Hepatocyte (in vitro differentiated cells): ENCODE results near the gene OR51T1. TPM values are rescaled to one million over a fixed set of nuclear protein-coding genes. Genes with fewer than 3 reads are reported as not detected.

ENCODE experiments used
- DNase-seq: peaks from one replicate; pipeline ENCODE4 v3.0.0-alpha.2; 2016; ENCODE audit warnings: low spot score
- H2AFZ ChIP-seq: fragments of 200-600 bp; sonication (generic); 2 replicates; pipeline ENCODE4 v1.6.0; 2016; ENCODE audit warnings: antibody characterized with exemption, mild to moderate bottlenecking
- H3K27ac ChIP-seq: fragments of 200-600 bp; sonication (generic); 2 replicates; pipeline ENCODE4 v1.5.1; 2016; ENCODE audit warnings: mild to moderate bottlenecking
- H3K27me3 ChIP-seq: fragments of 200-600 bp; sonication (generic); 2 replicates; pipeline ENCODE4 v1.6.1; 2016
- H3K36me3 ChIP-seq: fragments of 200-600 bp; sonication (generic); replicated peaks from 2 replicates; pipeline ENCODE4 v1.5.1; 2016; ENCODE audit warnings: low read depth; ENCODE audit not compliant: insufficient read depth
- H3K4me1 ChIP-seq: fragments of 200-600 bp; sonication (generic); 2 replicates; pipeline ENCODE4 v1.5.1; 2016; ENCODE audit warnings: mild to moderate bottlenecking, moderate library complexity; ENCODE audit not compliant: insufficient read depth
- H3K4me2 ChIP-seq: fragments of 200-600 bp; sonication (generic); 2 replicates; pipeline ENCODE4 v1.6.0; 2016
- H3K4me3 ChIP-seq: fragments of 200-600 bp; sonication (generic); 2 replicates; pipeline ENCODE4 v1.5.1; 2016; ENCODE audit warnings: mild to moderate bottlenecking
- H3K79me2 ChIP-seq: fragments of 200-600 bp; sonication (generic); 2 replicates; pipeline ENCODE4 v1.6.0; 2017; ENCODE audit warnings: mild to moderate bottlenecking
- H3K9me2 ChIP-seq: fragments of 200-600 bp; sonication (generic); replicated peaks from 2 replicates; pipeline ENCODE4 v1.6.0; 2017; ENCODE audit warnings: mild to moderate bottlenecking; ENCODE audit not compliant: insufficient read depth
- H3K9me3 ChIP-seq: fragments of 200-600 bp; sonication (generic); 2 replicates; pipeline ENCODE4 v1.5.1; 2016; ENCODE audit warnings: low read depth, mild to moderate bottlenecking
- H4K20me1 ChIP-seq: fragments of 200-600 bp; sonication (generic); 2 replicates; pipeline ENCODE4 v1.6.0; 2016; ENCODE audit warnings: mild to moderate bottlenecking; ENCODE audit not compliant: insufficient read depth, poor library complexity, severe bottlenecking
- EZH2 ChIP-seq: fragments of 200-600 bp; sonication (generic); IDR thresholded peaks from 2 replicates; pipeline ENCODE4 v1.6.1; 2016; ENCODE audit warnings: antibody characterized with exemption, mild to moderate bottlenecking, borderline replicate concordance
- EZH2phosphoT487 ChIP-seq: fragments of 200-600 bp; sonication (generic); IDR thresholded peaks from one replicate; pipeline ENCODE4 v1.6.1; 2018; ENCODE audit warnings: antibody characterized with exemption, mild to moderate bottlenecking, low read depth, moderate library complexity; ENCODE audit not compliant: unreplicated experiment, severe bottlenecking
- WGBS: methylation state at CpG from one replicate; pipeline ENCODE4 v1.1.6; 2016; ENCODE audit warnings: low lambda C conversion rate; ENCODE audit errors: missing lambda C conversion rate; 5-methylcytosine and 5-hydroxymethylcytosine counted together
- polyA plus RNA-seq: library from polyadenylated mRNA; unstranded; fragments of >200 nt; fragmentation: Nextera tagmentation; extraction: Ambion mirVana; gene quantifications from 2 replicates; pipeline ENCODE4 v1.2.1, GENCODE V29; 2016
- total RNA-seq: library from RNA; depleted of rRNA; stranded (reverse); fragments of >200 nt; gene quantifications from 2 replicates; pipeline ENCODE4 v1.2.3, GENCODE V29; 2014
- TF ChIP-seq, protein P1 (sequence below): fragments of 200-600 bp; sonication (generic); IDR thresholded peaks from 2 replicates; pipeline ENCODE4 v1.5.1; 2016; ENCODE audit warnings: antibody characterized with exemption, mild to moderate bottlenecking; ENCODE audit not compliant: poor library complexity

The OR51T1 gene
- total and polyA plus RNA-seq, 2 experiments from 2014 or later, result not detected

DNA sequence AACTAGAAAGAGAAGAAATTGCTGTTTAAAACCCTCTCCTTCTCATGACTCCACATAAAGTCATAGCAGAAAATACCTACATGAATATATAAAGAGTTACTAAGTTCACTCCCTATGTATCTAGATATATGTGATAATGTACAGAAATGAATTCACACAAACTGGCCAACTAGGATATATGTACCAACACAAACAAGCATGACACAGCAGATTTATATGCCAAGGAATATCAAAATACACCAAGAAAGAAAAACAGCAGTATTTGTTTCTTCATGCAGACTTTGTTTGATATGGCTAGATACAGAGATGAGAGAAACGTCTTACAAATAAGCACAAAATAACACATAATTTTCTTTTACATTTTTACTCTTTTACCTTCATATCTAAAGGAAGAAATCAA, 40.6 kb downstream of the OR51T1 start:
- DNase-seq, result no peak
- WGBS, result 87% methylated on average over 1 of the region's 1 CpG
- Histone ChIP-seq H3K36me3 (no peaks in the 10 kb centered on the region), H3K4me1 (no peaks in the 10 kb centered on the region), H3K27me3 (no peaks in the 10 kb centered on the region), H3K9me3 (no peaks in the 10 kb centered on the region), H3K4me2 (no peak overlapping the region), H3K4me3 (no peak overlapping the region), H3K9me2 (no peaks in the 10 kb centered on the region), H4K20me1 (no peaks in the 10 kb centered on the region), H2AFZ (no peak overlapping the region), H3K27ac (no peak overlapping the region), H3K79me2 (no peaks in the 10 kb centered on the region)
- TF ChIP-seq, protein P1, sequence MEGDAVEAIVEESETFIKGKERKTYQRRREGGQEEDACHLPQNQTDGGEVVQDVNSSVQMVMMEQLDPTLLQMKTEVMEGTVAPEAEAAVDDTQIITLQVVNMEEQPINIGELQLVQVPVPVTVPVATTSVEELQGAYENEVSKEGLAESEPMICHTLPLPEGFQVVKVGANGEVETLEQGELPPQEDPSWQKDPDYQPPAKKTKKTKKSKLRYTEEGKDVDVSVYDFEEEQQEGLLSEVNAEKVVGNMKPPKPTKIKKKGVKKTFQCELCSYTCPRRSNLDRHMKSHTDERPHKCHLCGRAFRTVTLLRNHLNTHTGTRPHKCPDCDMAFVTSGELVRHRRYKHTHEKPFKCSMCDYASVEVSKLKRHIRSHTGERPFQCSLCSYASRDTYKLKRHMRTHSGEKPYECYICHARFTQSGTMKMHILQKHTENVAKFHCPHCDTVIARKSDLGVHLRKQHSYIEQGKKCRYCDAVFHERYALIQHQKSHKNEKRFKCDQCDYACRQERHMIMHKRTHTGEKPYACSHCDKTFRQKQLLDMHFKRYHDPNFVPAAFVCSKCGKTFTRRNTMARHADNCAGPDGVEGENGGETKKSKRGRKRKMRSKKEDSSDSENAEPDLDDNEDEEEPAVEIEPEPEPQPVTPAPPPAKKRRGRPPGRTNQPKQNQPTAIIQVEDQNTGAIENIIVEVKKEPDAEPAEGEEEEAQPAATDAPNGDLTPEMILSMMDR, result no peak
- TF ChIP-seq EZH2 (no peak), EZH2phosphoT487 (no peak)

DNA sequence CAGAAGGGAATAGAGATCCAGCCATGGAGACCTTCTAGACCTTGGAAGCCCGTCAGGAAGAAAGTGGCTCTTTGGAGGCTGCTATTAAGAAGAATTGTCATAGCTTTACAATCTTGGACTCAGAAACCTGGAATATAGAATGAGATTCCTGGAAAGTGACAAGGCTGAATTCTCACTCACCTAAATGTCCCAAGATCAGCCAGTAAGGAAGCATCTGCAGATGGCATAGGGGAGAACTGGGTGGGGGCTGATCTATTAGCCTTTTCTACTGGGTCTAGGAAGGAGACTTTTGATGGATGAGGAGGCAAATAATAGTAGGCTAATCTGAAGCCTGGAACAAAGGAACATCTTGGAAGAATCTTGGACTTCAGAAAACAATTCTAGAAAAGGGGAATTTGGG, 42.5 kb downstream of the OR51T1 start, which contains the start of gene OR51G1:
OR51G1 (minus strand) TSS at position 101 of the 400 bp plus-strand sequence; CDS start at position 101, 0 bp downstream.
- no peaks in the 10 kb centered on the region for H4K20me1 ChIP-seq
- no peaks in the 10 kb centered on the region for H3K9me3 ChIP-seq
- H3K4me1 ChIP-seq, result no peaks in the 10 kb centered on the region
- H3K79me2 ChIP-seq, result no peaks in the 10 kb centered on the region
- WGBS, result 95% methylated on average over 1 of the region's 1 CpG
- no peak within 1 kb of the TSS for H2AFZ ChIP-seq
- no peaks in the 10 kb centered on the region for H3K36me3 ChIP-seq
- no peak within 1 kb of the TSS for H3K27ac ChIP-seq
- no peak within 1 kb of the TSS for H3K4me2 ChIP-seq
- TF ChIP-seq, protein P1, result no peak
- TF ChIP-seq EZH2 (no peak), EZH2phosphoT487 (no peak)
- no peaks in the 10 kb centered on the region for H3K9me2 ChIP-seq
- no peak for DNase-seq
- H3K4me3 ChIP-seq, result no peak within 1 kb of the TSS
- no peaks in the 10 kb centered on the region for H3K27me3 ChIP-seq

DNA sequence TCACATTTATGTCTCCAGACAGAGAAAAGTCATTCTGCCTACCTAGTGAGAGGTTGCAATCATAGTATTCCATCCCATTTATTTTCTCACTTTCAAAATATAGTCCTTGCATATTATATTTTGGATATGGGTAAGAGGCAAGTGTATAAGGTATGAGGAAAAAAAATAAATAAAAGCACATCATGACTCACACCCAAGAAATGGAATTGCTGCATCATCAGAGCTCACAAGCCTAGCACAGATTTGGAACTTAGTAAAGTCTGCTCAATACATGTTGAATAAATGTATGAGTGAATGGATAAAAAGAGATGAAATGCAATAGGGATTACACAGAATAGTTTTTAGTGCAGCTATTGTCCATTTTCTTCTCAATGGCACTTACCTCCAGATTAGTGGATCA, 44.9 kb downstream of the OR51T1 start:
- no peaks in the 10 kb centered on the region for H3K9me3 ChIP-seq
- H3K4me1 ChIP-seq, result no peaks in the 10 kb centered on the region
- H3K9me2 ChIP-seq, result no peaks in the 10 kb centered on the region
- no peaks in the 10 kb centered on the region for H3K27me3 ChIP-seq
- TF ChIP-seq EZH2phosphoT487 (no peak), EZH2 (no peak)
- TF ChIP-seq, protein P1, result no peak
- no peak for DNase-seq
- H2AFZ ChIP-seq, result no peak overlapping the region
- H3K4me3 ChIP-seq, result no peak overlapping the region
- no peaks in the 10 kb centered on the region for H3K79me2 ChIP-seq
- H4K20me1 ChIP-seq, result no peaks in the 10 kb centered on the region
- H3K27ac ChIP-seq, result no peak overlapping the region
- H3K4me2 ChIP-seq, result no peak overlapping the region
- no peaks in the 10 kb centered on the region for H3K36me3 ChIP-seq

Other genes with a start within 250 kb of the OR51T1 start
- gene OR51D1, start 244.4 kb upstream of the OR51T1 start, total RNA-seq, result not detected in 2 replicates
- not detected in 2 replicates for gene OR51D1, start 244.4 kb upstream of the OR51T1 start, polyA plus RNA-seq
- gene OR51E1, start 237.9 kb upstream of the OR51T1 start, total RNA-seq, result 1.2 and 1.3 TPM in 2 replicates
- 0.92 and 2.2 TPM in 2 replicates for gene OR51E1, start 237.9 kb upstream of the OR51T1 start, polyA plus RNA-seq
- 0.28 and 0.30 TPM in 2 replicates for gene OR51E2, start 184.0 kb upstream of the OR51T1 start, total RNA-seq
- gene OR51E2, start 184.0 kb upstream of the OR51T1 start, polyA plus RNA-seq, result 0.43 and 0.57 TPM in 2 replicates
- gene MMP26, start 177.1 kb upstream of the OR51T1 start, total RNA-seq, result not detected in 2 replicates
- gene MMP26, start 177.1 kb upstream of the OR51T1 start, polyA plus RNA-seq, result not detected in 2 replicates
- gene OR51F1, start 112.0 kb upstream of the OR51T1 start, total RNA-seq, result not detected in 2 replicates
- gene OR51F1, start 112.0 kb upstream of the OR51T1 start, polyA plus RNA-seq, result not detected in 2 replicates
- not detected in 2 replicates for gene OR52R1, start 77.5 kb upstream of the OR51T1 start, total RNA-seq
- not detected in 2 replicates for gene OR52R1, start 77.5 kb upstream of the OR51T1 start, polyA plus RNA-seq
- gene OR51F2, start 60.6 kb upstream of the OR51T1 start, total RNA-seq, result not detected in 2 replicates
- gene OR51F2, start 60.6 kb upstream of the OR51T1 start, polyA plus RNA-seq, result not detected in 2 replicates
- not detected in 2 replicates for gene OR51S1, start 32.7 kb upstream of the OR51T1 start, total RNA-seq
- not detected in 2 replicates for gene OR51S1, start 32.7 kb upstream of the OR51T1 start, polyA plus RNA-seq
- gene OR51A7, start 21.9 kb downstream of the OR51T1 start, total RNA-seq, result not detected in 2 replicates
- not detected in 2 replicates for gene OR51A7, start 21.9 kb downstream of the OR51T1 start, polyA plus RNA-seq
- gene OR51G2, start 37.5 kb downstream of the OR51T1 start, total RNA-seq, result not detected in 2 replicates
- gene OR51G2, start 37.5 kb downstream of the OR51T1 start, polyA plus RNA-seq, result not detected in 2 replicates
- not detected in 2 replicates for gene OR51G1, start 42.4 kb downstream of the OR51T1 start, total RNA-seq
- not detected in 2 replicates for gene OR51G1, start 42.4 kb downstream of the OR51T1 start, polyA plus RNA-seq
- gene OR51A4, start 65.7 kb downstream of the OR51T1 start, total RNA-seq, result not detected in 2 replicates
- not detected in 2 replicates for gene OR51A4, start 65.7 kb downstream of the OR51T1 start, polyA plus RNA-seq
- gene OR51A2, start 73.8 kb downstream of the OR51T1 start, total RNA-seq, result not detected in 2 replicates
- gene OR51A2, start 73.8 kb downstream of the OR51T1 start, polyA plus RNA-seq, result not detected in 2 replicates
- gene OR51L1, start 113.0 kb downstream of the OR51T1 start, total RNA-seq, result not detected in 2 replicates
- gene OR51L1, start 113.0 kb downstream of the OR51T1 start, polyA plus RNA-seq, result not detected in 2 replicates
- gene OR52J3, start 164.6 kb downstream of the OR51T1 start, total RNA-seq, result not detected in 2 replicates
- gene OR52J3, start 164.6 kb downstream of the OR51T1 start, polyA plus RNA-seq, result not detected in 2 replicates
- not detected in 2 replicates for gene OR52E2, start 177.7 kb downstream of the OR51T1 start, total RNA-seq
- gene OR52E2, start 177.7 kb downstream of the OR51T1 start, polyA plus RNA-seq, result not detected in 2 replicates
- not detected in 2 replicates for gene OR52E1, start 187.7 kb downstream of the OR51T1 start, total RNA-seq
- not detected in 2 replicates for gene OR52E1, start 187.7 kb downstream of the OR51T1 start, polyA plus RNA-seq